Calu3 (cell line): ENCODE measurements around the gene TXNDC2. TPM values are rescaled to one million over a fixed set of nuclear protein-coding genes. Genes with fewer than 3 reads are reported as not detected.

Experiments used
- BruUV-seq: library from RNA; stranded (reverse); fragments of 400-500 nt; replicated peaks from 2 replicates; lab custom pipeline; 2021; lab: Mats Ljungman, UMichigan
- CTCF ChIA-PET: fragments of 300-600 bp; sonication (Branson Sonifier 250); formaldehyde crosslinking; loops from one replicate; lab custom pipeline; 2022; ENCODE audit warnings: antibody characterized with exemption; lab: Charles Lee
- DNase-seq: peaks from one replicate; pipeline ENCODE4 v3.0.0; 2022
- H3K27ac Mint-ChIP-seq: one replicate; pipeline ENCODE4 v1.8.0; 2022; ENCODE audit warnings: mixed read lengths; ENCODE audit not compliant: unreplicated experiment
- H3K27me3 Mint-ChIP-seq: one replicate; pipeline ENCODE4 v1.8.0; 2022; ENCODE audit warnings: mixed read lengths; ENCODE audit not compliant: unreplicated experiment
- H3K36me3 Mint-ChIP-seq: one replicate; pipeline ENCODE4 v1.8.0; 2022; ENCODE audit warnings: mild to moderate bottlenecking, moderate library complexity, mixed read lengths; ENCODE audit not compliant: insufficient read depth, unreplicated experiment
- H3K4me1 Mint-ChIP-seq: one replicate; pipeline ENCODE4 v1.8.0; 2022; ENCODE audit warnings: mild to moderate bottlenecking, low read depth, mixed read lengths; ENCODE audit not compliant: unreplicated experiment
- H3K4me3 Mint-ChIP-seq: one replicate; pipeline ENCODE4 v1.8.0; 2022; ENCODE audit warnings: mild to moderate bottlenecking, low read depth, moderate library complexity, mixed read lengths; ENCODE audit not compliant: unreplicated experiment
- H3K9me3 Mint-ChIP-seq: one replicate; pipeline ENCODE4 v1.8.0; 2022; ENCODE audit warnings: low read depth, mixed read lengths; ENCODE audit not compliant: unreplicated experiment
- CTCF ChIP-seq: fragments of 200-600 bp; IDR thresholded peaks from one replicate; pipeline ENCODE4 v1.8.0; 2022; ENCODE audit warnings: antibody characterized with exemption; ENCODE audit not compliant: unreplicated experiment
- intact Hi-C: fragments of 100-400 bp; cut with micrococcal nuclease; formaldehyde crosslinking; loops from one replicate; pipeline ENCODE4 v1.10.0; 2022; ENCODE audit not compliant: unreplicated experiment
- total RNA-seq: library from RNA; stranded (reverse); gene quantifications from 2 replicates; pipeline ENCODE4 v1.2.3, GENCODE V29; 2022

The TXNDC2 gene
- total RNA-seq, 1 experiment from 2014 or later = not detected

- intact Hi-C loops = loop anchor here (2.0 to 5.0 kb wide), 2 partner anchors 42 to 49 kb away; no protein-coding TSS in a partner anchor
- peak overlapping the region; percentile 67 for H3K4me3 Mint-ChIP-seq
- H3K27me3 Mint-ChIP-seq = no peaks in the 10 kb centered on the region
- BruUV-seq = no TSS peak
- peak overlapping the region; percentile 97 for H3K27ac Mint-ChIP-seq
- peaks cover 18% of the 10 kb centered on the region for H3K36me3 Mint-ChIP-seq
- H3K4me1 Mint-ChIP-seq = peaks cover 29% of the 10 kb centered on the region
- CTCF ChIA-PET = interaction anchor here (0.6 to 1.6 kb wide), 9 partner anchors 16 to 299 kb away, joined by 3 to 4 read pairs (median 3); no protein-coding TSS in a partner anchor
- no peaks in the 10 kb centered on the region for H3K9me3 Mint-ChIP-seq
- TF ChIP-seq CTCF = no peak
- DNase-seq = no peak
These were observed 9.4 kb upstream of the TXNDC2 start for GRCh38 chr18:9876212-9876866.

- H3K27ac Mint-ChIP-seq = peak overlapping the region; percentile 97
- no peaks in the 10 kb centered on the region for H3K27me3 Mint-ChIP-seq
- peaks cover 18% of the 10 kb centered on the region for H3K36me3 Mint-ChIP-seq
- peak overlapping the region; percentile 67 for H3K4me3 Mint-ChIP-seq
- peak; percentile 54 for DNase-seq
- BruUV-seq = no TSS peak
- CTCF ChIA-PET = interaction anchor here (0.6 to 1.6 kb wide), 8 partner anchors 15 to 300 kb away, joined by 3 to 4 read pairs (median 3); no protein-coding TSS in a partner anchor
- no peaks in the 10 kb centered on the region for H3K9me3 Mint-ChIP-seq
- TF ChIP-seq CTCF = no peak
- peaks cover 25% of the 10 kb centered on the region for H3K4me1 Mint-ChIP-seq
- intact Hi-C loops = loop anchor here (2.0 to 5.0 kb wide), 2 partner anchors 42 to 50 kb away; no protein-coding TSS in a partner anchor
These were observed 8.7 kb upstream of the TXNDC2 start for GRCh38 chr18:9876867-9877654.

- CTCF ChIA-PET = interaction anchor here (1.2 to 1.6 kb wide), 5 partner anchors 30 to 65 kb away, joined by 3 to 4 read pairs (median 3); no protein-coding TSS in a partner anchor
- DNase-seq = no peak
- no peaks in the 10 kb centered on the region for H3K9me3 Mint-ChIP-seq
- H3K27me3 Mint-ChIP-seq = no peaks in the 10 kb centered on the region
- H3K4me3 Mint-ChIP-seq = peak overlapping the region; percentile 67
- no peak for TF ChIP-seq CTCF
- peaks cover 25% of the 10 kb centered on the region for H3K4me1 Mint-ChIP-seq
- peaks cover 18% of the 10 kb centered on the region for H3K36me3 Mint-ChIP-seq
- no TSS peak for BruUV-seq
- intact Hi-C loops = loop anchor here (2.0 to 5.0 kb wide), 2 partner anchors 41 to 50 kb away; no protein-coding TSS in a partner anchor
- peak overlapping the region; percentile 97 for H3K27ac Mint-ChIP-seq
These were observed 8.1 kb upstream of the TXNDC2 start for GRCh38 chr18:9877655-9878014.

- no peak overlapping the region for H3K4me3 Mint-ChIP-seq
- no TSS peak for BruUV-seq
- no peaks in the 10 kb centered on the region for H3K27me3 Mint-ChIP-seq
- DNase-seq = no peak
- CTCF ChIA-PET = no interaction called here
- intact Hi-C loops = loop anchor here (5.0 kb wide), 1 partner anchor 51 kb away; no protein-coding TSS in a partner anchor
- no peak for TF ChIP-seq CTCF
- H3K36me3 Mint-ChIP-seq = peaks cover 18% of the 10 kb centered on the region
- no peaks in the 10 kb centered on the region for H3K9me3 Mint-ChIP-seq
- peaks cover 25% of the 10 kb centered on the region for H3K4me1 Mint-ChIP-seq
- H3K27ac Mint-ChIP-seq = no peak overlapping the region
These were observed 7.7 kb upstream of the TXNDC2 start for GRCh38 chr18:9878095-9878494.
